ENCODE measurements around the gene KRTAP1-5. TPM values are rescaled to one million over a fixed set of nuclear protein-coding genes. Genes with fewer than 3 reads are reported as not detected.

Gene KRTAP1-5
- polyA plus RNA-seq, 1 of the 3 experiments (the other 2 are of a cell fraction): not detected

DNA sequence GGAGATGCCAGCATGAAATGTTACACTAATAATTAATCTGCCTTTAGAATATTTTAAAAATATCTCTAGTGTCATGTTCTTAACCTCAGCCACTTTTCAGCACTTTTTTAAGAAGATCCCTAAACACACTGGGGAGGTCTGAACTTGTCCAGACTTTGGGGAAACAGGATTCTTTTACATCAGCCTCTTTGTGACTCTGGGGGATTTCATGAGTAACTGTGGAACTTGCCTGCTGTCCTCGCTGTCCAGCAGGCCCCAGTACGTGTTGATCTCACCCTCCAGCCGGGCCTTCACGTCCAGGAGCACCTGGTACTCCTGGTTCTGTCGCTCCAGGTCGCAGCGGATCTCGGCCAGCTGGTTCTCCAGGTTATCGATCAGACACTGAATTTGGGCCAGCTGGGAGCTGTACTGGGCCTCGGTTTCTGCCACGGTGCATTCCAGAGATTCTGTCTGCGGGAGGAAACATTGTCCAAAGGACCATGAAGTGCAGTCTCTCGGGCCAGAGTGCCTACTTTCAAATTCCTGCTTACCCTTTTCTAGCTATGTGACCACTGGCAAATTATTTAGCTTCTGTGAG, 48.3 kb downstream of the KRTAP1-5 start:
- Histone ChIP-seq H3K4me3 (ENCODE audit: low read depth in 2 of 2, low read length in 1 of 2) (no peak overlapping the region), H3K9me3 (no peaks in the 10 kb centered on the region), H3K27me3 (ENCODE audit: insufficient read depth) (peaks cover 48% of the 10 kb centered on the region; the same call in 1 of the 2 replicates), H3K79me2 (ENCODE audit: insufficient read depth) (no peaks in the 10 kb centered on the region), H3K4me2 (no peak overlapping the region), H3K36me3 (replicated peaks in 1 of 2; ENCODE audit: control insufficient read depth in 1 of 2, insufficient read depth in 2 of 2, low read length in 1 of 2) (no peaks in the 10 kb centered on the region), H3K27ac (ENCODE audit: low read depth in 2 of 2, low read length in 1 of 2) (no peak overlapping the region), H3K4me1 (ENCODE audit: control insufficient read depth in 1 of 2, insufficient read depth in 2 of 2, low read depth in 1 of 2, low read length in 1 of 2) (no peaks in the 10 kb centered on the region; a peak in 1 of 4 replicates), H4K20me1 (ENCODE audit: insufficient read depth) (no peaks in the 10 kb centered on the region), H3K9ac (no peak overlapping the region), H2AFZ (ENCODE audit: low read depth) (no peak overlapping the region), H3F3A (replicated peaks; ENCODE audit: insufficient read depth) (no peaks in the 10 kb centered on the region), H3K9me2 (no peaks in the 10 kb centered on the region)
- CTCF ChIA-PET: no interaction called here
- WGBS (ENCODE audit: low lambda C conversion rate): 57% methylated on average over 9 of the region's 13 CpGs
- POLR2A ChIA-PET: no interaction called here
- TF ChIP-seq, protein P1, sequence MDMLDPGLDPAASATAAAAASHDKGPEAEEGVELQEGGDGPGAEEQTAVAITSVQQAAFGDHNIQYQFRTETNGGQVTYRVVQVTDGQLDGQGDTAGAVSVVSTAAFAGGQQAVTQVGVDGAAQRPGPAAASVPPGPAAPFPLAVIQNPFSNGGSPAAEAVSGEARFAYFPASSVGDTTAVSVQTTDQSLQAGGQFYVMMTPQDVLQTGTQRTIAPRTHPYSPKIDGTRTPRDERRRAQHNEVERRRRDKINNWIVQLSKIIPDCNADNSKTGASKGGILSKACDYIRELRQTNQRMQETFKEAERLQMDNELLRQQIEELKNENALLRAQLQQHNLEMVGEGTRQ (IDR thresholded peaks at IDR 0.05; ENCODE audit: borderline replicate concordance, low read depth, low read length): no peak
- TF ChIP-seq RFX5 (IDR thresholded peaks at IDR 0.05; ENCODE audit: low read length) (no peak), SMC3 (IDR thresholded peaks at IDR 0.05; ENCODE audit: low read depth, low read length) (no peak), FOXM1 (IDR thresholded peaks at IDR 0.05; ENCODE audit: low read depth) (no peak), CHD2 (IDR thresholded peaks at IDR 0.05; ENCODE audit: low read length, partially characterized antibody) (no peak), GABPA (IDR thresholded peaks at IDR 0.05; ENCODE audit: low read depth) (no peak), JUND (IDR thresholded peaks at IDR 0.05) (no peak), FOSL2 (IDR thresholded peaks at IDR 0.05; ENCODE audit: borderline replicate concordance, low read depth) (no peak), TAF1 (IDR thresholded peaks at IDR 0.05; ENCODE audit: borderline replicate concordance, low read depth, low read length) (no peak), RXRA (IDR thresholded peaks at IDR 0.05; ENCODE audit: borderline replicate concordance, low read depth) (no peak), RAD21 (IDR thresholded peaks at IDR 0.05; ENCODE audit: low read length) (no peak)
- TF ChIP-seq, protein P2, sequence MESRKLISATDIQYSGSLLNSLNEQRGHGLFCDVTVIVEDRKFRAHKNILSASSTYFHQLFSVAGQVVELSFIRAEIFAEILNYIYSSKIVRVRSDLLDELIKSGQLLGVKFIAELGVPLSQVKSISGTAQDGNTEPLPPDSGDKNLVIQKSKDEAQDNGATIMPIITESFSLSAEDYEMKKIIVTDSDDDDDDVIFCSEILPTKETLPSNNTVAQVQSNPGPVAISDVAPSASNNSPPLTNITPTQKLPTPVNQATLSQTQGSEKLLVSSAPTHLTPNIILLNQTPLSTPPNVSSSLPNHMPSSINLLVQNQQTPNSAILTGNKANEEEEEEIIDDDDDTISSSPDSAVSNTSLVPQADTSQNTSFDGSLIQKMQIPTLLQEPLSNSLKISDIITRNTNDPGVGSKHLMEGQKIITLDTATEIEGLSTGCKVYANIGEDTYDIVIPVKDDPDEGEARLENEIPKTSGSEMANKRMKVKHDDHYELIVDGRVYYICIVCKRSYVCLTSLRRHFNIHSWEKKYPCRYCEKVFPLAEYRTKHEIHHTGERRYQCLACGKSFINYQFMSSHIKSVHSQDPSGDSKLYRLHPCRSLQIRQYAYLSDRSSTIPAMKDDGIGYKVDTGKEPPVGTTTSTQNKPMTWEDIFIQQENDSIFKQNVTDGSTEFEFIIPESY (IDR thresholded peaks at IDR 0.05; ENCODE audit: borderline replicate concordance, low read depth): no peak
- TF ChIP-seq, protein P3, sequence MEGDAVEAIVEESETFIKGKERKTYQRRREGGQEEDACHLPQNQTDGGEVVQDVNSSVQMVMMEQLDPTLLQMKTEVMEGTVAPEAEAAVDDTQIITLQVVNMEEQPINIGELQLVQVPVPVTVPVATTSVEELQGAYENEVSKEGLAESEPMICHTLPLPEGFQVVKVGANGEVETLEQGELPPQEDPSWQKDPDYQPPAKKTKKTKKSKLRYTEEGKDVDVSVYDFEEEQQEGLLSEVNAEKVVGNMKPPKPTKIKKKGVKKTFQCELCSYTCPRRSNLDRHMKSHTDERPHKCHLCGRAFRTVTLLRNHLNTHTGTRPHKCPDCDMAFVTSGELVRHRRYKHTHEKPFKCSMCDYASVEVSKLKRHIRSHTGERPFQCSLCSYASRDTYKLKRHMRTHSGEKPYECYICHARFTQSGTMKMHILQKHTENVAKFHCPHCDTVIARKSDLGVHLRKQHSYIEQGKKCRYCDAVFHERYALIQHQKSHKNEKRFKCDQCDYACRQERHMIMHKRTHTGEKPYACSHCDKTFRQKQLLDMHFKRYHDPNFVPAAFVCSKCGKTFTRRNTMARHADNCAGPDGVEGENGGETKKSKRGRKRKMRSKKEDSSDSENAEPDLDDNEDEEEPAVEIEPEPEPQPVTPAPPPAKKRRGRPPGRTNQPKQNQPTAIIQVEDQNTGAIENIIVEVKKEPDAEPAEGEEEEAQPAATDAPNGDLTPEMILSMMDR (IDR thresholded peaks at IDR 0.05): no peak
- TF ChIP-seq, protein P4, sequence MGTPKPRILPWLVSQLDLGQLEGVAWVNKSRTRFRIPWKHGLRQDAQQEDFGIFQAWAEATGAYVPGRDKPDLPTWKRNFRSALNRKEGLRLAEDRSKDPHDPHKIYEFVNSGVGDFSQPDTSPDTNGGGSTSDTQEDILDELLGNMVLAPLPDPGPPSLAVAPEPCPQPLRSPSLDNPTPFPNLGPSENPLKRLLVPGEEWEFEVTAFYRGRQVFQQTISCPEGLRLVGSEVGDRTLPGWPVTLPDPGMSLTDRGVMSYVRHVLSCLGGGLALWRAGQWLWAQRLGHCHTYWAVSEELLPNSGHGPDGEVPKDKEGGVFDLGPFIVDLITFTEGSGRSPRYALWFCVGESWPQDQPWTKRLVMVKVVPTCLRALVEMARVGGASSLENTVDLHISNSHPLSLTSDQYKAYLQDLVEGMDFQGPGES (IDR thresholded peaks at IDR 0.05; ENCODE audit: low read depth, low read length): no peak
- TF ChIP-seq, protein P5, sequence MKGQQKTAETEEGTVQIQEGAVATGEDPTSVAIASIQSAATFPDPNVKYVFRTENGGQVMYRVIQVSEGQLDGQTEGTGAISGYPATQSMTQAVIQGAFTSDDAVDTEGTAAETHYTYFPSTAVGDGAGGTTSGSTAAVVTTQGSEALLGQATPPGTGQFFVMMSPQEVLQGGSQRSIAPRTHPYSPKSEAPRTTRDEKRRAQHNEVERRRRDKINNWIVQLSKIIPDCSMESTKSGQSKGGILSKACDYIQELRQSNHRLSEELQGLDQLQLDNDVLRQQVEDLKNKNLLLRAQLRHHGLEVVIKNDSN (IDR thresholded peaks at IDR 0.05; ENCODE audit: borderline replicate concordance, low read depth): no peak
- TF ChIP-seq, protein P6, sequence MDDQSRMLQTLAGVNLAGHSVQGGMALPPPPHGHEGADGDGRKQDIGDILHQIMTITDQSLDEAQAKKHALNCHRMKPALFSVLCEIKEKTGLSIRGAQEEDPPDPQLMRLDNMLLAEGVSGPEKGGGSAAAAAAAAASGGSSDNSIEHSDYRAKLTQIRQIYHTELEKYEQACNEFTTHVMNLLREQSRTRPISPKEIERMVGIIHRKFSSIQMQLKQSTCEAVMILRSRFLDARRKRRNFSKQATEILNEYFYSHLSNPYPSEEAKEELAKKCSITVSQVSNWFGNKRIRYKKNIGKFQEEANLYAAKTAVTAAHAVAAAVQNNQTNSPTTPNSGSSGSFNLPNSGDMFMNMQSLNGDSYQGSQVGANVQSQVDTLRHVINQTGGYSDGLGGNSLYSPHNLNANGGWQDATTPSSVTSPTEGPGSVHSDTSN (IDR thresholded peaks at IDR 0.05): no peak
- no peak for DNase-seq

Small RNAs within 50 kb of the gene (small RNA-seq; reads per million reads assigned to genes)
- 0 reads per million in 7 experiments for gene KRTAP3-4P

Other genes with a start within 250 kb of the KRTAP1-5 start
- not detected in 2 replicates for gene KRT27, start 244.7 kb downstream of the KRTAP1-5 start, polyA plus RNA-seq (2012; rRNA removed)
- not detected in 2 replicates for gene KRT28, start 227.2 kb downstream of the KRTAP1-5 start, polyA plus RNA-seq (2012; rRNA removed)
- 17.1 and 31.6 TPM in 2 replicates for gene KRT10, start 204.6 kb downstream of the KRTAP1-5 start, polyA plus RNA-seq (2012; rRNA removed)
- gene KRT12, start 160.0 kb downstream of the KRTAP1-5 start, polyA plus RNA-seq (2012; rRNA removed): not detected in 2 replicates
- not detected in 2 replicates for gene KRT20, start 142.0 kb downstream of the KRTAP1-5 start, polyA plus RNA-seq (2012; rRNA removed)
- gene KRT23, start 89.6 kb downstream of the KRTAP1-5 start, polyA plus RNA-seq (2012; rRNA removed): not detected in 2 replicates
- gene KRT39, start 60.3 kb downstream of the KRTAP1-5 start, polyA plus RNA-seq (2012; rRNA removed): not detected in 2 replicates
- not detected in 2 replicates for gene KRT40, start 42.9 kb downstream of the KRTAP1-5 start, polyA plus RNA-seq (2012; rRNA removed)
- not detected in 2 replicates for gene KRTAP3-3, start 33.0 kb downstream of the KRTAP1-5 start, polyA plus RNA-seq (2012; rRNA removed)
- gene KRTAP3-2, start 27.3 kb downstream of the KRTAP1-5 start, polyA plus RNA-seq (2012; rRNA removed): not detected in 2 replicates
- gene KRTAP3-1, start 18.1 kb downstream of the KRTAP1-5 start, polyA plus RNA-seq (2012; rRNA removed): not detected in 2 replicates
- not detected in 2 replicates for gene KRTAP1-4, start 3.0 kb upstream of the KRTAP1-5 start, polyA plus RNA-seq (2012; rRNA removed)
- not detected in 2 replicates for gene KRTAP1-3, start 7.7 kb upstream of the KRTAP1-5 start, polyA plus RNA-seq (2012; rRNA removed)
- not detected in 2 replicates for gene KRTAP1-1, start 14.2 kb upstream of the KRTAP1-5 start, polyA plus RNA-seq (2012; rRNA removed)
- not detected in 2 replicates for gene KRTAP2-1, start 20.1 kb upstream of the KRTAP1-5 start, polyA plus RNA-seq (2012; rRNA removed)
- gene KRTAP2-2, start 28.0 kb upstream of the KRTAP1-5 start, polyA plus RNA-seq (2012; rRNA removed): not detected in 2 replicates
- 0.36 and 0.39 TPM in 2 replicates for gene KRTAP2-3, start 32.9 kb upstream of the KRTAP1-5 start, polyA plus RNA-seq (2012; rRNA removed)
- gene KRTAP2-4, start 38.7 kb upstream of the KRTAP1-5 start, polyA plus RNA-seq (2012; rRNA removed): not detected in 2 replicates
- not detected in 2 replicates for gene KRTAP4-7, start 56.9 kb upstream of the KRTAP1-5 start, polyA plus RNA-seq (2012; rRNA removed)
- not detected in 2 replicates for gene KRTAP4-8, start 70.9 kb upstream of the KRTAP1-5 start, polyA plus RNA-seq (2012; rRNA removed)
- not detected in 2 replicates for gene KRTAP4-16, start 75.0 kb upstream of the KRTAP1-5 start, polyA plus RNA-seq (2012; rRNA removed)
- gene KRTAP4-9, start 78.2 kb upstream of the KRTAP1-5 start, polyA plus RNA-seq (2012; rRNA removed): not detected in 2 replicates
- not detected in 2 replicates for gene KRTAP4-11, start 91.2 kb upstream of the KRTAP1-5 start, polyA plus RNA-seq (2012; rRNA removed)
- gene KRTAP4-12, start 97.0 kb upstream of the KRTAP1-5 start, polyA plus RNA-seq (2012; rRNA removed): not detected in 2 replicates
- not detected in 2 replicates for gene KRTAP4-6, start 113.3 kb upstream of the KRTAP1-5 start, polyA plus RNA-seq (2012; rRNA removed)
- gene KRTAP4-5, start 122.6 kb upstream of the KRTAP1-5 start, polyA plus RNA-seq (2012; rRNA removed): not detected in 2 replicates
- not detected in 2 replicates for gene KRTAP4-4, start 133.5 kb upstream of the KRTAP1-5 start, polyA plus RNA-seq (2012; rRNA removed)
- gene KRTAP4-3, start 141.0 kb upstream of the KRTAP1-5 start, polyA plus RNA-seq (2012; rRNA removed): not detected in 2 replicates
- not detected in 2 replicates for gene KRTAP4-2, start 151.0 kb upstream of the KRTAP1-5 start, polyA plus RNA-seq (2012; rRNA removed)
- not detected in 2 replicates for gene KRTAP4-1, start 157.7 kb upstream of the KRTAP1-5 start, polyA plus RNA-seq (2012; rRNA removed)
- not detected in 2 replicates for gene KRTAP9-1, start 162.7 kb upstream of the KRTAP1-5 start, polyA plus RNA-seq (2012; rRNA removed)
- gene KRTAP9-2, start 199.4 kb upstream of the KRTAP1-5 start, polyA plus RNA-seq (2012; rRNA removed): not detected in 2 replicates
- gene KRTAP9-3, start 205.2 kb upstream of the KRTAP1-5 start, polyA plus RNA-seq (2012; rRNA removed): not detected in 2 replicates
- not detected in 2 replicates for gene KRTAP9-8, start 210.8 kb upstream of the KRTAP1-5 start, polyA plus RNA-seq (2012; rRNA removed)
- not detected in 2 replicates for gene KRTAP9-4, start 222.5 kb upstream of the KRTAP1-5 start, polyA plus RNA-seq (2012; rRNA removed)
- gene KRTAP9-9, start 228.2 kb upstream of the KRTAP1-5 start, polyA plus RNA-seq (2012; rRNA removed): not detected in 2 replicates
- gene KRTAP9-6, start 238.2 kb upstream of the KRTAP1-5 start, polyA plus RNA-seq (2012; rRNA removed): not detected in 2 replicates
- gene KRTAP9-7, start 248.5 kb upstream of the KRTAP1-5 start, polyA plus RNA-seq (2012; rRNA removed): not detected in 2 replicates

All from SK-N-SH (cell line).